NCI-H446 treated with DMSO at 0.1 percent for 48 hours (cell line): ENCODE results near the gene GLRX5.
A peak's percentile ranks its signal among the peaks of the same experiment; 100 is the strongest.

Experiments
- DNase-seq: peaks from one replicate; lab custom pipeline; 2025; lab: John Stamatoyannopoulos, UW

The GLRX5 gene

GRCh38 chr14:95518045-95518751 is 16.7 kb upstream of the GLRX5 start:
- no peak for DNase-seq

DNA sequence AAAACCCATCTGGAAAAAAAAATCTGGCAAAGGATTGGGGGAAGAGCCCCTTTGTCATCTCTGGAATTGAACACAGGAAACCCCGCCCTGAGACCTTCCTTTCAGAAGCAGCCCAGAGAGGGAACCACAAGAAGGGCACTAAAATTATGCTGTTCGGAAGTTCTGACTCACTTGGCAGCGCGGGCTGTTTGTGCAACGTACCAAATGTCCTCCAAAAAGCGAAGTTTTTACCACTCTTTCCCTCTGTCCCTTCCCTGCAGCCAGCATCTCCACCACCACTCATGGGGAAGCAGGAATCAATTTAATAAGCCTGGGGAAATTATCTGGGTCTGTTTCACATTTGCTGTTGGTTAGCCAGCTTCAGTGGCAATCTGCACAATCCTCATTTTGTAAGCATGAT is 15.2 kb upstream of the GLRX5 start:
- DNase-seq = no peak

DNA sequence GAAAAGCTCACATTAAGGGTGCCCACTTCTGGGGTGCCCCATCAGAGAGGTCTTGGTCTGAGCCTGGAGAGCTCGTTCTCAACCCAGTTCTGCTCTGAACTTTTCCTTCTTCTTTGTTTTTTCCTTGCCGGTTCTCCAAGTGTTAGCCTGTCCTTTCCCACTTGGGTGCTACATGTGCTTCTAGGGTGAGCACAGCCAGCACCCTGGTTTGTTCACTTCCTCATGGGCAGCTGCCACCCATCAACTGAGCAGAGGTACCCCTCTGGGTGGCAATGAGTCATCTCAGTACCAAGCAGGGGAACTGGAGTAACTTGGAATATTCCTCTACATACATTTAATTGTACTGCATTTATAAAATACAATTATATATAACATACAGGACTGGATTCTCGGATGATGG is 14.5 kb upstream of the GLRX5 start:
- no peak for DNase-seq

- DNase-seq = no peak
Measured at GRCh38 chr14:95521001-95521400, 13.8 kb upstream of the GLRX5 start.

DNA sequence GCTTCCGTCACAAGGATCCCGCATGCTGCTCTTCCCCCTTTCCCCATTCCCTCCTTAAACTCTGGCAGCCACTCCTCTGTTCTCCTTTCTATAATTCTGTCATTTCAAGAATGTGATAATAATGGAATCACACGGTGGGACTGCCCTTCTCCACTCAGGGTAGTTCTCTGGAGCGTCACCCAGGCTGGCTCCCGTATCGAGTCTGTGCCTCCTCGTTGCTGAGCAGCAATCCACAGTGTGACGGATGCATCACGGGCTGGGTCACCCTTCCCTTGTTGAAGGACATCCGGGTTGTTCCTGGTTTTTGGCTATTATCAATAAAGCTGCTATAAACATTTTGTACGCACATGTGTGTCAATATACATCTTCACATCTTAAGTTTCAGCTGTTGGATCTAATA is 12.7 kb upstream of the GLRX5 start:
- DNase-seq = no peak

DNA sequence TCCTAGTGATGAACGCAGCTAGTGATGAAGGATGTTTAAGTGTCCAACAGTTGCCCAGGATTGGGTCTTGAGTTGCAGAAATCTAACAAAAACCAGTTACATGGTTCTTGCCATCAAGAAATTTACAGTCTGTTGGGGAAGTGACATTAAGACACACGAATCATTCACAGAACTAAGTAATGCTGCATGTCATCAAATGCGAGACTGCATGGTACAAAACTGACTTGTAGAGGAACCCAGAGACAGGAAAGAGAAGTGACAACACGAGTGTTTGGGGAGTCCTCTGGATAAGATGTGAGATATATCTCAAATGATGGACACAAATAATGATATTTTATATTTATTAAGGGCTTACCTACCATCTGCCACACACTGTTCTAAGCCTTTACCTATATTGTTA is 12.3 kb upstream of the GLRX5 start:
- no peak for DNase-seq

DNA sequence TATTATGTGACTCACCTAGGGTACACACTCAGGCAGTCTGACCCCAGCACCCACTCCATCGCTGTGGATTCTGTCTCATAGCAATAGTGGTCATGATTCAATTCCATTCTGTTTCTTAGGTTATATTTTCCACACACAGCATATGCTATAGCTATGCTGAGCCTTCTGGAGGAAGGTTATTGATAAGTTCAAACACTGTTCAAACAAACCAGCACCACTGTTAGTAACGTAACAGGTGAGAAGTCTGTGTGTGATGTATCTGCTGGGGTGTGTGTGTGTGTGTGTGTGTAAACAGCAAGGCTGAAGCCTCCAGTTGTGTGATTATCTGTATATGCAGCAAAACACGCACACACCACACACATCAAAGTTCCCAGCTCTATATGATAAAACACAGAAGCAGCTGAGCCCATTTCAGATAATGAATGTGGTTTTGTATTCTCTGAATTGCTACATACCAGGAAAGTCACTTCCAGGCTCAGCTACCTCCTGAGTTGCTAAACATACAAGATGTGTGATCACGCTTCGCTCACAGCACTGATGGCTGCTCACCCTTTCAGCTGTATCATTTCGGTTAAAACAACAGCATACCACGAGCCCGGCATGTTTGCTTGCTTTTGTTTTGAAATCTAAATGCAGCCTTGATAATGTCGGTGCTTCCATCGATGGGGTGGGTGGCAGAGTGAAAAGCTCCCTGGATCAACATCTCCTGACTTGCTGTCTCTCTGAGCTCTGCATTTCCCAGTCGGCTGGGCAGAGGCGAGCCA is 11.6 kb upstream of the GLRX5 start:
- DNase-seq = no peak

- no peak for DNase-seq
Measured at GRCh38 chr14:95523815-95524448, 10.9 kb upstream of the GLRX5 start.

DNA sequence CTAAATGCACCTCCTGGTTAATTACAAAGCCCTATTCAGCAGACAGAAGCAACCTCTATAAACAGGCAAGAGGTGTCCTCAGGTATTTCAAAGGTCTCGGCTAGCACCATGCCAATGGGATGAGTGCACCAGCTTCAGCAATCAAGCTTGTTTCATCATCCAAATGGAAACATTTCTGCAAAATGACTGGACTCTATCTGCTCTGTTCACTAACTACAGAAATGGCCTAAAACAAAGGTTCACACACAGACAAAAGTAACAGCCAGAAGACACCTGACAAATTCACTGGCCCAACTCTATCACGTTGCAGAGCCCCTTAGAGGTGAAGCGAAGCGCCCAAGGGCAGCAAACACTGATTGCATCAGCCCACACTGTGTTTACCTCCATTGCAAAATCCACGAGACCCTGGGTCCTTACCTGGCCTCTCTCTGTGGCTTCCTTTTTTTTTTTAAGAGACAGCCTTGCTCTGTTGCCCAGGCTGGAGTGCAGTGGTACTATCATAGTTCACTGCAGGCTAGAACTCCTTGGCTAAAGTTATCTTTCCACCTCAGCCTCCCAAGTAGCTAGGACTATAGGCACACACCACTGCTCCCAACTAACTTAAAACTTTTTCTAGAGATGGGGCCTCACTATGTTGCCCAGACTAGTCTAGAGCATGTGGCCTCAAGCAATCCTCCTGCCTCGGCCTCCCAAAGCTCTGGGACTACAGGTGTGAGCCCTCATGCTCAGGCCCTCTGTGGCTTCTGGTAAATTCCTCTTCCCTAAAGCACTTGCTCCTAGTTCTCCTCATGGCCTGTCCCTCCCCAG is 9.9 kb upstream of the GLRX5 start:
- no peak for DNase-seq

GRCh38 chr14:95525999-95526398 is 8.9 kb upstream of the GLRX5 start:
- DNase-seq = no peak

GRCh38 chr14:95526483-95527386 is 8.1 kb upstream of the GLRX5 start:
- no peak for DNase-seq

- peak; percentile 21 for DNase-seq
Measured at GRCh38 chr14:95527387-95528002, 7.4 kb upstream of the GLRX5 start.

- no peak for DNase-seq
Measured at GRCh38 chr14:95529216-95529615, 5.6 kb upstream of the GLRX5 start.

DNA sequence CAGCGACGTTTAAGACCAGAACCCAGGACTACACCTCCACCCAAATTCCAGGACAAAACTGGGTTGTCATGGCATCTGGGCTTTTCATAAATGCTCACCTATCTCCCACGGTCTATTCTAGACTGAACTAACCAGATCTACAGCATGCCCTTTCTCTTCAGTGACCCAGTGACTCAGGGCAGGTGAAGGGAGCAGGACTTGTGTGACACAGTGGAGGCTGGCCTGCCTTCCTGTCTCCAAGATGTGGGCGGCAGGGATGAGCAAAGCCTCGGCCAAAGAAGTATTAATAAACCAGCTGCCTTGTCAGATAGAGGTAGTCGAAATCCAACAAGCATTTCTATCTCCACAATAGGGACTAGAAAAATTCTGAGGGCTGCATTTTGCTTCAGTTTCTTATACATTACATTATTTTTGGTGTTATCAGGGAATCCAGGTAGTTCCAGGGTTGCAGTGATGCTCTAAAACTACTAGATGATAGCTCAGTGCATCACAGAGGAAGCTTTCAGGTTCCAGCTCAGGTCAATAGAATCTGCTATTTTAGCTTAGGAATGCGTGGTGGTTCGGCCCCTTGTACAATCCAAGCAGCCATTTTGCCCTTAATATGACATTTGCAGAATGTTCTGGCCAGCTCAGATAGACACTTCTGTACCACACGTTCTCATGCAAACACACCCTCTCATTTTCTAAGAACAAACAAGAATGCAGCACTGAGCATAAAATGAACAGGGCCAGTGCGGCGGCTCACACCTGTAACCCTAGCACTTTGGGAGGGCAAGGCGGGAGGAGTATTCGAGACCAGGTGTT is 4.2 kb upstream of the GLRX5 start:
- no peak for DNase-seq

DNA sequence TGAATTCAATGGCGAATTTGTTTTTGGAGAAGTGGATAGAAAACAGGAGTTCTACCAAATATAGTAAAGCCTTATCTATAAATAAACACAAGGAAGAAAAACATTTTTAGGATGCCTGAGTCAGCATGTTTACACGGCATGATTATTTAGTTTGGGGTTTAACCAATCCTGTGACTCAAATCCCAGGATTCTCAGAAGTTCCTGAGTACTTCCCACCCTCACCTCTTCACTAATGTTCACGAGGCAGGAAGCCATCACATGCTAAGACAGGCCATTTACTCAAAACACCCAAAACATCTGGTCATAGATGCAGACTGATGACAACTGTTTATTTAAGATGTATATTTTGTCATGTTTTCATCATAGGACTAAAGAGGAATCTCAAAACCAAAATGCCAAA is 3.4 kb upstream of the GLRX5 start:
- no peak for DNase-seq

- DNase-seq = no peak
Measured at GRCh38 chr14:95531969-95532368, 2.9 kb upstream of the GLRX5 start.

- DNase-seq = peak; percentile 32
Measured at GRCh38 chr14:95533391-95533821, 1.4 kb upstream of the GLRX5 start.

DNA sequence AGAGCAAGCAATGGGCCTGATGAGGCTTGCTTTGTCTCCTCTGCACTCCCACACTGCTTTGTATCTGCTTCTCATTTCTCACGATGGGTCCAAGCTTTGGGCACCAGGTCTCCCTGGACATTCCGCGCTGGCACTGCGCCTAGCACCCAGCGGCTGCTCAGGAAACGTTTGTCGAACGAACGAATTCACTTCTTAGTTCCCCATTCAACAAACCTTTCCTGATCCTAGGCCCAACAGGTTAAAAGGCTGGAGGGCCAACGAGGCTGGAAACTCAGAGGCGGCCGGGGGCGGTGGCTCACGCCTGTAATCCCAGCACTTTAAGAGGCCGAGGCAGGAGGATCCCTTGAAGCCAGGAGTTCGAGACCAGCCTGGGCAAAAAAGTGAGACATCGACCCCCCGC is 1.0 kb upstream of the GLRX5 start:
- DNase-seq = no peak

GRCh38 chr14:95535226-95536021 is 574 bp downstream of the GLRX5 start:
- DNase-seq = no peak
